Measurements from ENCODE around the gene CLCF1.

DNA sequence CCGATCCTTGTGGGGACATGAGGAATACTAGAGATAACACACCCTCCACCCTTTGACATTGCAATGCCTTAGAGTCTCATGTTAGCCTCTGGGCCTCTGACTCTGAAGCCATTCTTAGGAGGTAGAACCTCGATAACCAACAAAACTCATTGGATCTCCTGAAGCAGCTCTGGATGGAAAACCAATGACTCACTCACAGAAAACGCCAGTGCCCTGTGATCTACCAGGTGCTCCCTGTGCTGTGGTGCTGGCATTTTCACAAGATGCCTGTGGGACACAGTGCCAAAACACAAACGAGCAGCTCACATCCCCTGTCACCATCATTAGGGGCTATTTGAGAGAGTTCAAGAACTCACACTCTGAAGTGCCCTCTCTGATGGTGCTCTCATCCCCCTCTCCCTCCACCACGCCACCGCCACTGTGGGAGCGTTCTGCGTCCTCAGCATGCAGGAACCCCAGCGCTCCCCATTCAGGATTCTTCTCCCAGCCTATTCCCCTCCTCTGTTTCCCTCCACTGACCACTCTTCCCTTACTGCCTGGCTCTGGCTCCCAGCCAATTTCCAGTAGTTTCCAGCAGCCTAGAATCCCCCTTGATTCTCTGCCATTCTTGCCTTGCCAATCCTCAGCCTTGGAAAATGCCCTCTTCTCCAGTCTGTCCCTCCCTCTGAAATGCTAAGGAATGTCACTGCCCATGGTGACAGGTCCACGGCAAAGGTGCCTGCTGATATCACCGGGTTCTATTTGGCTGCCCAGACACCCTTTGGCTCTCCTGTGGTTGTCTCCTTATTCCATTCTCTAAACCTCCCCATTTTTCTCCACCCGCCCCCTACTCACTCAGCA, 15.3 kb downstream of the CLCF1 start:
- TF ChIP-seq ZNF207 (IDR thresholded peaks at IDR 0.05; ENCODE audit: borderline replicate concordance), result no peak
- TF ChIP-seq, protein P1, sequence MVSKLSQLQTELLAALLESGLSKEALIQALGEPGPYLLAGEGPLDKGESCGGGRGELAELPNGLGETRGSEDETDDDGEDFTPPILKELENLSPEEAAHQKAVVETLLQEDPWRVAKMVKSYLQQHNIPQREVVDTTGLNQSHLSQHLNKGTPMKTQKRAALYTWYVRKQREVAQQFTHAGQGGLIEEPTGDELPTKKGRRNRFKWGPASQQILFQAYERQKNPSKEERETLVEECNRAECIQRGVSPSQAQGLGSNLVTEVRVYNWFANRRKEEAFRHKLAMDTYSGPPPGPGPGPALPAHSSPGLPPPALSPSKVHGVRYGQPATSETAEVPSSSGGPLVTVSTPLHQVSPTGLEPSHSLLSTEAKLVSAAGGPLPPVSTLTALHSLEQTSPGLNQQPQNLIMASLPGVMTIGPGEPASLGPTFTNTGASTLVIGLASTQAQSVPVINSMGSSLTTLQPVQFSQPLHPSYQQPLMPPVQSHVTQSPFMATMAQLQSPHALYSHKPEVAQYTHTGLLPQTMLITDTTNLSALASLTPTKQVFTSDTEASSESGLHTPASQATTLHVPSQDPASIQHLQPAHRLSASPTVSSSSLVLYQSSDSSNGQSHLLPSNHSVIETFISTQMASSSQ (IDR thresholded peaks at IDR 0.05; ENCODE audit: low read depth), result no peak
- TF ChIP-seq, protein P1 (CRISPR knock-in tag; IDR thresholded peaks at IDR 0.05; ENCODE audit: borderline replicate concordance), result no peak
- no peak for TF ChIP-seq SALL2 (CRISPR knock-in tag; IDR thresholded peaks at IDR 0.05)
- TF ChIP-seq GLI4 (CRISPR knock-in tag; IDR thresholded peaks at IDR 0.05; ENCODE audit: borderline replicate concordance), result no peak

All from HepG2 (cell line).